Activated CD4-positive, CD25-positive, alpha-beta regulatory T cell treated with anti-CD3 and anti-CD28 coated beads, Interleukin-2, amount 50 U/mL, for 24 hours (primary cell): Measurements from ENCODE around the gene ATRAID.

Experiments
- ATAC-seq, 2 donors: fragments of 150-1000 bp; cut with Tn5 transposase; one replicate each; pipeline ENCODE4 v1.10.0; 2021; ENCODE audit warnings: mild to moderate bottlenecking in 1 of 2, moderate library complexity in 1 of 2

ATRAID gene

DNA sequence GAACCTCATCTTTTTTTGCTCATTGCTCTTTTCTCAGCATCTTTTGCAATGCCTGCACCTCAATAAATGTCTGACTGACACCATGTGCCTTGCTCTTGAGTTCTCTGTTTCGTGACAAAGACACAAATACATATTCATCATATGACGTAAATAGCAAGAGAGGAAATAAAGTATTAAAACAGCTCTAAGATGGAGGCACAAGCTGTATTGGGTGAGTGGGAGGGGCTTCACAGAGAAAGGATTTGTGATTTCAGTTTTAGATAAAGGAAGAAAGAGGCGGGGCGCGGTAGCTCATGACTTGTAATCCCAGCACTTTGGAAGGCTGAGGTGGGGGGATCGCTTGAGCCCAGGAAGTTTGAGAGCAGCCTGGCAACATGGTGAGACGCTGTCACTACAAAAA lies 8.2 kb downstream of the ATRAID start:
- ATAC-seq = no peak

DNA sequence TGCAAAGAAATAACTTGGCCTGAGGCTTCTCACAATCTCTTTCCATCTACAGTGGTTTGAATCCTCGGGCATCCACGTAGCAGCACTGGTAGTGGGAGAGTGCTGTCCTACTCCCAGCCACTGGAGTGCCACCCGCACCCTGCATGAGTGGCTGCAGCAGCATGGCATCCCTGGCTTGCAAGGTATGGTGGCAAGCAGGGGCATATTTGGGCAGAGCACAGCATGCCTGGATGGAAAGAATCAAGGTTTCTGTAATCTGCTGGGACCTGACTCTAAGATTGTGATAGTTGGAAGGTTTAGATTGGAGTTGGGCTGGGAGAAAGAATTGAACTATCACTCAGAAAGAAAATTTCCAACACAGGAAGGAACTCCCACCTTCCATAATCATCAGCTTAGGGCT lies 9.3 kb downstream of the ATRAID start:
- no peak for ATAC-seq

DNA sequence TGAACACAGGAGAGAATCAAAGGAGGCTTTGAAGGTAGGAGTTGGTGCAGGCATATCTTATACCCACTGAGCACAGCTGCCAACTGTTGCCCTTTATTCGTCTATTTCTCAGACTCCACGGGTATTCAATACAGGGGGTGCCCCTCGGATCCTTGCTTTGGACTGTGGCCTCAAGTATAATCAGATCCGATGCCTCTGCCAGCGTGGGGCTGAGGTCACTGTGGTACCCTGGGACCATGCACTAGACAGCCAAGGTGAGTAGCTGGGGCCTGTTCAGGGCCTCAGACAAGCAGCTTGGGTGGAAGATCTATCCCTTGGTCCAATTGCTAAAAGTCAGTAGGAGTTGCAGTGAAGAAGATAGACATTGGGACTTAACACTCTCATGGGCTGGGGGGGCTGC lies 10.6 kb downstream of the ATRAID start:
- no peak for ATAC-seq

DNA sequence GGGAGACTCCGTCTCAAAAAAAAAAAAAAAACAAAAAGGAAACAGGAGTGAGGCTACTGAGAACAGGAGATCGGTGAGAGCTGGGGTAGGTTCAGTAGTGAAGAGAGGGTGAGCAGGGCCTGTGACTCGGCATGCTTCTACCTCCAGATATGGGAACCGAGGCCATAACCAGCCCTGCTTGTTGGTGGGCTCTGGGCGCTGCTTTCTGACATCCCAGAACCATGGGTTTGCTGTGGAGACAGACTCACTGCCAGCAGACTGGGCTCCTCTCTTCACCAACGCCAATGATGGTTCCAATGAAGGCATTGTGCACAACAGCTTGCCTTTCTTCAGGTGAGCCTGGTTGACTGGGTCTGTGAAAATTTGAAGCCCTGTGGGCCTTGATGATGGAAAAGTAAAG lies 11.6 kb downstream of the ATRAID start:
- no peak for ATAC-seq

DNA sequence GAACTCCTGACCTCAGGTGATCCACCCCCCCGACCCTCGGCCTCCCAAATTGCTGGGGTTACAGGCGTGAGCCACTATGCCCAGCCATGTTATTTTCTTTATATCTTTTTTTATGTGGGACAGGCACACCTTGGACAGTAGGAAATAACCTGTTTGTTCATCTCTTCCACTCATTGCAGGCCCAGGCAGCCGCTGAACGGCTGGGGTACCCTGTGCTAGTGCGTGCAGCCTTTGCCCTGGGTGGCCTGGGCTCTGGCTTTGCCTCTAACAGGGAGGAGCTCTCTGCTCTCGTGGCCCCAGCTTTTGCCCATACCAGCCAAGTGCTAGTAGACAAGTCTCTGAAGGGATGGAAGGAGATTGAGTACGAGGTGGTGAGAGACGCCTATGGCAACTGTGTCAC lies 13.7 kb downstream of the ATRAID start:
- ATAC-seq = no peak

DNA sequence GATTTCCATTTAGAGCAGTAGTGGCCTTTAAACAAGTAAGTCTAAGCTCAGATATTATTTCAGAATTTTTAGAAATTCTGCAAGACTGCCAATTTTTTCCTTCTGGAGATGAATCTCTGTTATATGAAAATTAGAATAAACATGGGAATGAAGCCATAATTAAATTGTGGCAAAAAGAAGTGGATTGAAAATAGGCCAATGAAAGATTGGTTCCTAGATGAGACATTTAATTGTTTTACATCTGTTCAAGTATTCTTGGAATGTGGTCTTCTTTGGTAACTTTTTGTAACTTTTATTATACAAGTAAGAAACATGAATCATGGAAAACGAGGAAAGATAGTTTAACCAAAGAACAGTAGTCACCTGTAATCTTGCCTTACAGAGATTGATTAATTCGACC lies 15.7 kb downstream of the ATRAID start:
- no peak for ATAC-seq

DNA sequence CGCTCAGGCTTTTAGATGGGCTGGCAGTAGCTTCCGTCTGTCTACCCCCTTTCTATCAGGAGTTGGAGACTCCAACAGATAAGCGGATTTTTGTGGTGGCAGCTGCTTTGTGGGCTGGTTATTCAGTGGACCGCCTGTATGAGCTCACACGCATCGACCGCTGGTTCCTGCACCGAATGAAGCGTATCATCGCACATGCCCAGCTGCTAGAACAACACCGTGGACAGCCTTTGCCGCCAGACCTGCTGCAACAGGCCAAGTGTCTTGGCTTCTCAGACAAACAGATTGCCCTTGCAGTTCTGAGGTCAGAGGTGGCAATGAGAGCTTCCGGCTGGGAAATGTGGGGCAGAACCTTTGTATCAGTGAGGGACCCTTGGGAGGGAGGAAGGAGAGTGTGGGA lies 20.1 kb downstream of the ATRAID start:
- ATAC-seq = no peak

DNA sequence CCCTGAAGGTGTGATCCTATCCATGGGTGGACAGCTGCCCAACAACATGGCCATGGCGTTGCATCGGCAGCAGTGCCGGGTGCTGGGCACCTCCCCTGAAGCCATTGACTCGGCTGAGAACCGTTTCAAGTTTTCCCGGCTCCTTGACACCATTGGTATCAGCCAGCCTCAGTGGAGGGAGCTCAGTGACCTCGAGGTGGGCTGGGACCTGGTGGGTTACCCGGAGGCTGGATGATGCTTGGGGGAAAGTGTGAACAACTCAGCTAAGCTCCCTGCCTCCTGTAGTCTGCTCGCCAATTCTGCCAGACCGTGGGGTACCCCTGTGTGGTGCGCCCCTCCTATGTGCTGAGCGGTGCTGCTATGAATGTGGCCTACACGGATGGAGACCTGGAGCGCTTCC lies 21.5 kb downstream of the ATRAID start:
- ATAC-seq = no peak

DNA sequence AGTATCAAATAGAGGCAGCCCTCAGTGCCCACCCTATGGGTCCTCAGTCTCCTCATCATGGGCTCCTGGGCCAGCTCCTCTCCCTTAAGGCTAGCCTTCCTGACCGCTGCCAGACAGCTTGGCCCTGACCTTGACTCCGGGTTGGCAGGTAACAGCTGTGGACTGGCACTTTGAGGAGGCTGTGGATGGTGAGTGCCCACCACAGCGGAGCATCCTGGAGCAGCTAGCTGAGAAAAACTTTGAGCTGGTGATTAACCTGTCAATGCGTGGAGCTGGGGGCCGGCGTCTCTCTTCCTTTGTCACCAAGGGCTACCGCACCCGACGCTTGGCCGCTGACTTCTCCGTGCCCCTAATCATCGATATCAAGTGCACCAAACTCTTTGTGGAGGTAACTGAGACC lies 24.3 kb downstream of the ATRAID start:
- no peak for ATAC-seq

DNA sequence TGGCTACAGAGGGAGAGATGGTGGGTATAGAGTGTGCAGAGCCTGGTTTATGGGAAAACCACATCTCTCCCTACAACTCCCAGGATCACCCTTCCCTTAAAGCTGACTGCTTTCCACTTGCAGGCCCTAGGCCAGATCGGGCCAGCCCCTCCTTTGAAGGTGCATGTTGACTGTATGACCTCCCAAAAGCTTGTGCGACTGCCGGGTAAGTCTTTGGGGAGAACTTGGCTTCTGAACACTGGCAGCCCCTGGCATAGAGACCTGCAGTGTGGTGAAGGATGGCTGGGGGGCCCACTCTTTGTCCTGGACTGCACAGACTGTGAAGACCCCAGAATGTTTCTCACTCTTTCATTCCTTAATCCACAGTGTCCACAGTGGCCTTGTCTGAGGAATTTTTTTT lies 24.8 kb downstream of the ATRAID start:
- ATAC-seq = no peak

DNA sequence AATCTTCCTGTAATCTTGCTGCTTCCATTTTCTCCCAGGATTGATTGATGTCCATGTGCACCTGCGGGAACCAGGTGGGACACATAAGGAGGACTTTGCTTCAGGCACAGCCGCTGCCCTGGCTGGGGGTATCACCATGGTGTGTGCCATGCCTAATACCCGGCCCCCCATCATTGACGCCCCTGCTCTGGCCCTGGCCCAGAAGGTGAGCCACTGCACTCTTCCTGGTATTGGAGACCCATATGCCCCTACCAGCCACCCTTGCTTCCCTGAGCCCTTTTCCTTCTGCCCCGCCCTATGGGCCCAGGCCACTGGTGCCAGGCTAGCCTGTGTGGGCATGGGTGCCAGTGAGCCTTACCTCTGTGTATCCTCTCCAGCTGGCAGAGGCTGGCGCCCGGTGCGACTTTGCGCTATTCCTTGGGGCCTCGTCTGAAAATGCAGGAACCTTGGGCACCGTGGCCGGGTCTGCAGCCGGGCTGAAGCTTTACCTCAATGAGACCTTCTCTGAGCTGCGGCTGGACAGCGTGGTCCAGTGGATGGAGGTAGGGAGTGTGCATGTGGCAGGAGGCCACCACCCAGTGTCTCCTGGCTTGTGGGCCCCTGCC lies 25.6 kb downstream of the ATRAID start:
- no peak for ATAC-seq

DNA sequence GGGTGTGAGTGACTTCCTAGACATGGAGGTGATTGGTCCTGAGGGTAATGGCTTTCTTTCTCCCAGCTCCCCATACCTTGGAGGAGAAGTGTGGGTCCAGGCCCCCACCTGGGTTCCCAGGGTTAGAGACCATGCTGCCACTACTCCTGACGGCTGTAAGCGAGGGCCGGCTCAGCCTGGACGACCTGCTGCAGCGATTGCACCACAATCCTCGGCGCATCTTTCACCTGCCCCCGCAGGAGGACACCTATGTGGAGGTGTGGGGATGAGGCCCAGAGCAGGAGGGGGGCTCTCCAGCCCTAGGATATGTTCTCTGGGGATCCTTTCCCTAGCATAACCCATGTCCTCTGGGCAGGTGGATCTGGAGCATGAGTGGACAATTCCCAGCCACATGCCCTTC lies 27.1 kb downstream of the ATRAID start:
- no peak for ATAC-seq

DNA sequence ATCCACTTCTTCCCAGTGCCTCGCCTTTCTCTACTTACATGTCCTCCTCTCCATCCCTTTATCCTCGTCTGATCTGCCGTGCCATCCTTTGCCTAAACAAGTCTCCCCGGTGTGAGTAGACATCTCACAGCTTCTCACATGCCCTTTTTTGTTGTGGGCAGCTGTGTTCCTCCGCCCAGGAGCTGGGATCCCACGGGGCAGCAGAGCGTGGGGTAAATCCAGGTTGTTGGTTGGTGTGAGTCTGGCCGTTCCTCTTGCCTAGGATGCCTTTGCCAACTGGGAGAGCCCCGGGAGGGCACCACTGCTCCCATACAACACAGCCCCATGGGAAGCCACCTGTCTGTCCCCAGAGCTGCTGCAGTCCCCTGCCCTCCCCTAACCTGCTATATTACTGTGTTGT lies 28.6 kb downstream of the ATRAID start:
- no peak for ATAC-seq

DNA sequence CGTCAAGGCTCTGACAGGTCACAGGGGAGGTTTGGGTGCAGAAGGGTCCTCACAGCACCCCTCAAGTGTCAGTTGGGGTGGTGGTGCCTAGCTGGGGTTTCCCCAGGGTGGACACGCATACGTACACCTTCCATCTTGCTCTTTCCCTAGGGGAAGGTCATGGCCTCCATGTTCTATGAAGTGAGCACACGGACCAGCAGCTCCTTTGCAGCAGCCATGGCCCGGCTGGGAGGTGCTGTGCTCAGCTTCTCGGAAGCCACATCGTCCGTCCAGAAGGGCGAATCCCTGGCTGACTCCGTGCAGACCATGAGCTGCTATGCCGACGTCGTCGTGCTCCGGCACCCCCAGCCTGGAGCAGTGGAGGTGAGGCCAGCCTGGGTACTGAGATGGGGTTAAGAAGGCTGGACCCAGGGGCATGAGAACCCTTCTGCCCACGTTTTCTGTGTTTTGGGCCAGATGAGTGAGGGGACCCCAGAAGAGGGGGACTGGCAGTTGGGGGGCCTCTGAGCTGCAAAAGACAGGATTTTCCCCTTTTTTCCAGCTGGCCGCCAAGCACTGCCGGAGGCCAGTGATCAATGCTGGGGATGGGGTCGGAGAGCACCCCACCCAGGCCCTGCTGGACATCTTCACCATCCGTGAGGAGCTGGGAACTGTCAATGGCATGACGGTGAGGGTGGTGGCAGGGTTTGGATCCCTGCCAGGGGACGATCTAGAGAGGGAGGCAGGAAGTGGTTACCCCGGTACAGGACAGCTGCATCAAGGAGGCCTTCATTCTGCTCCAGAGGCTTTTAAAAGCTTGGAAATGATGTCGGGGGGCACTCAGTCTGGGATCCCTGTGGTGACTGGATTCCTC lies 30.1 kb downstream of the ATRAID start:
- no peak for ATAC-seq

DNA sequence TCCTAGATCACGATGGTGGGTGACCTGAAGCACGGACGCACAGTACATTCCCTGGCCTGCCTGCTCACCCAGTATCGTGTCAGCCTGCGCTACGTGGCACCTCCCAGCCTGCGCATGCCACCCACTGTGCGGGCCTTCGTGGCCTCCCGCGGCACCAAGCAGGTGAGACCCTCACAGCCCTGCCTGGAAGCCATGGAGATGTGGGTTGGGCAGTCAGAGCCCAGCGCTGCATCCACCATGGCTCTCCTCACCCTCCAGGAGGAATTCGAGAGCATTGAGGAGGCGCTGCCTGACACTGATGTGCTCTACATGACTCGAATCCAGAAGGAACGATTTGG lies 30.7 kb downstream of the ATRAID start:
- no peak for ATAC-seq

DNA sequence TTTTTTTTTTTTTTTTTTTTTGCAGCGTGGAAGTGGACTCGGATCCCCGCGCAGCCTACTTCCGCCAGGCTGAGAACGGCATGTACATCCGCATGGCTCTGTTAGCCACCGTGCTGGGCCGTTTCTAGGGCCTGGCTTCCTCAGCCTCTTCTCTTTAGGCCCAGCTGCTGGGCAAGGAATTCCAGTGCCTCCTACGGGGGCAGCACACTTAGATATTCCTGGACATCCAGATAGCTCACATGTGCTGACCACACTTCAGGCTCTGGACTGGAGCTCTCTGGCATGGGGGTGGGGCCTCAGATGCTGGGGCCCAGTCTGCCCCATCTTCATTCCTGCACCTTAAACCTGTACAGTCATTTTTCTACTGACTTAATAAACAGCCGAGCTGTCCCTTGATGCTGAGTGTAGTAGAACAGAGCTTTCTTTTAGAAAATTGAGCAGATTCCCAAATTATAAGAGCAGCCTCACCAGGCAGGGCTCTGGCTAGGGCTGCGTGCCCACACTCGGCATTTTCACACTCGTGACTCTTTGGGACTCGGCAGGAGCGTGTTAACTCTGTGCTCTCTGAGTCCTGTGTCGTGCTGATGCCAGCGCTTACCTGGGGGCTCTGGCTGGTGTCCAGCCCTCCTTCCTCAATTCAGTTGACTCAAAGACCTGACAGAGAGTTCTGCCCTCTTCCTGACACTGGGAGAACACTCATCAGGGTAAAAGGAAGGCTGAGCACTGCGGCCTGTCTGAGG lies 31.7 kb downstream of the ATRAID start:
- no peak for ATAC-seq

DNA sequence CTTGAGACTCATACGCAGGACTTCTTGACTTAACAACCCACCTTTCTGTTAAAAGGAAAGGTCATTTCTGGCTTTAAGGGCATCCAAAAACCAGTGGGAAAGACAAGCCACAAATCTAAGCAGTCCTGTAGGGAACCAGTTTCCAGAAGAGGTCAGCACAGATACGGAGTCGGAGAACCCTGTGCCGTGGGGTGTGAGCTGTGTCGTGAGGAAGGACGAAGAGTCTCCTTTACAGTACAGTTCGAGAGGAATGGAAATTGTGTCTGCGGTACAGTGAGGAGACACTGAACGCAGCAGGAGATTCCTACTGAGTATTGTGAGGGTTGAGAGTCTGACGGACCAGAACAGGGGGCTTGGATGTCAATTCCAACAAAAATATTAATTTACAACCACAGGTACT lies 33.3 kb downstream of the ATRAID start:
- ATAC-seq = no peak

DNA sequence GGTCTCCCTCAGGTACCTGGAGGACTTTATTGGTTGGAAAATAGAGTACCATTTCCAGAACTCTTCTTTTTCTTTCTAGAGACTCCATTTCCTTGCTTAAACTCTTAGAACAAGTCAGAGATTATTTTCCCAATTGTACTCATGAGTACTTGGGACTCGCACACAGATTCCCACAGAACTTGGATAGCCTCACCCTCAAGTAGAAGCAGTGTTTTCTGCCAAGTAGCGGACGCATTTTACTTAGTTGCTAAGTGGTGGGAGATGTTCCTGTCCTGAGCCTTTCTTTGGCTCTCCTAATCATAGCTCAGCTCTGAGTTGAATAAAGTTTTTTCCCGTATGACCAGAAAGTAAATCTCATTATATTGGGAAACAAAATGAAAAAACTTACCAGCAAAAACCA lies 33.8 kb downstream of the ATRAID start:
- ATAC-seq = no peak

DNA sequence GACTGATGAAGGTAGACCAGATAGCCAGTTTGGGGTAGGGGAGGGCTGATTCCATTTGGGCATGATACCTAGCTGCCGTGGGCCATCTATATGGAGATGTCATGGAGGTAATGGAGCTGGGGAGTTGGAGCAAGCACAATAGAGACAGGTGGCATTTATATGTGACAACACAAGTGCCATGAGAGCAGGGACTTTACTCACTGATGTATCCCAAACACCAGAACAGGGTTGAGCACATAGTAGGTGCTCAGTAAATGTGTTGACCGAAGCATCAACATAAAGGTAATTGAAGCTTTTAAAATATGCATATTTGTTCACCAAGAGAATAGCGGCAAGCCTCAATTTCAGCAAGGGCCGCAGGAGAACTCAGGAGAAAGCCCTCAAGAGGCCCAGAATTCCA lies 36.1 kb downstream of the ATRAID start:
- no peak for ATAC-seq

DNA sequence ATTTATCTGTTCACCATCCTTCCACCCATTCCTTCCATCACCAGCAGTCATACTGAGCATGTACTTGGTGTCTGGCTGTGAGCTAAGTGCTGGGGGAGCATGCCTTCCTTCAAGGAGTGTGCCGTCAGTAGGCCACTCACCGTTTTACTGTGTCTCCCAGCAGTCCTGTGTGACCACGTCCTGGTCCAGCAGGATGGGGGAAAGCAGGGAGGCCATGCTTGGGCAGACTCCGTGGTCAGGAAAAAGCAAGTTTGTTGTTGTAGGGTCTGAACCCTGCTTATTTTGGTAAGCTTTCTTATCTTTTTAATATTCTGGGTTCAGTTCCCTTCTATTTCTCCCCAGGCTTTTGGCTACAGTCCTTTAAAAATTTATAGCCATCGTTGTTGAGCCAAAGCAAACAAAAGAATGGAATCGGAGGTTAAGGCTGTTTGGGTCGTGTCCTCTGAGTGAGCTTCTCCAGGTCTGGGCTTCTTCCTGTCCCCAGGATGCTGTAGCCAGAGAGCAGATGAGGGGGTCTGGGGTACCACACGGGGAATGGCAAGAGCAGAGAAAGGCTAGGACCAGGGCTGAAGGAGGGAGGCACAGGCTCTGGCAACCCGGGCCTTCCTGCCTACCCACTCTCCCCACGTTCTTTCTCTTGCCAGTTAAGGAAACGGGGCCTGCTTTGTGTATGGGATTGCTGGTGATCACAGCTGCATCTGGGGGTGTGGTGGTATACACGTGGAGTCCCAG lies 37.5 kb downstream of the ATRAID start:
- no peak for ATAC-seq

DNA sequence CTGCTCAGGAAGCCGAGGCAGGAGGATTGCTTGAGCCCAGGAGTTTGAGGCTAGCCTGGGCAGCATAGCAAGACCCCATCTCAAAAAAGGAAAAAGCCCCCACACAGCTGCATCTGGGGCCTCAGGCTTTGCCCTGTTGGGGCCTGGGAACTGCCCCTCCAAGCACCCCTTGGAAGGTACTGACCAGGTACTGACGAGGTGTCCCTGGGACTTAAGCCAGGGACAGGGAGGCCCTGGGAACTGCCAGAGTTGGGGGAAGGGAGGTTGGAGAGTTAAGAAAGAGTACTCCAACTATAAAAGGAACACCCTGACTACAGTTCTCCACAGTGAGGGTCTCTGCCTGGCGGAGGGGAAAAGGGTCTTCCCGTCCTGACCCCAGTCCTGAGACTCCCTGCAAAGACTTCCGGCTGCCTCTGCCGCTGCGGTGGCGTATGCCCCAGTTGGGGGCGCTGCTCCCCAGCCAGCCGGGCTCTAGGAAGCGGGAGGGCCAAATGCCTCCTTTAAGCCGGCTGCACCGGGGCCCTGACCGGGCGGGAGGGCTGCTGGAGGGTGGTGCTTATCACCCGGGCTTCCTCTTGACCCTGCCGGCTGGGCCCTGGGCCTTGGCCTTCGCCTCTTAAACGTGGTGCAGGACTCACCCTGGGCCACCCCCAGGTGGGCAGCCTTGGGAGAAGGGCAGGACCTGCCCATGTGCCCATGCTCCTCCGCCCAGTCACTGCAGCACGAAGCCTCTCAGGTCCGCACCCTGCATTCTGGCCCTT lies 38.2 kb downstream of the ATRAID start:
- ATAC-seq = peak; percentile 25 to 56

DNA sequence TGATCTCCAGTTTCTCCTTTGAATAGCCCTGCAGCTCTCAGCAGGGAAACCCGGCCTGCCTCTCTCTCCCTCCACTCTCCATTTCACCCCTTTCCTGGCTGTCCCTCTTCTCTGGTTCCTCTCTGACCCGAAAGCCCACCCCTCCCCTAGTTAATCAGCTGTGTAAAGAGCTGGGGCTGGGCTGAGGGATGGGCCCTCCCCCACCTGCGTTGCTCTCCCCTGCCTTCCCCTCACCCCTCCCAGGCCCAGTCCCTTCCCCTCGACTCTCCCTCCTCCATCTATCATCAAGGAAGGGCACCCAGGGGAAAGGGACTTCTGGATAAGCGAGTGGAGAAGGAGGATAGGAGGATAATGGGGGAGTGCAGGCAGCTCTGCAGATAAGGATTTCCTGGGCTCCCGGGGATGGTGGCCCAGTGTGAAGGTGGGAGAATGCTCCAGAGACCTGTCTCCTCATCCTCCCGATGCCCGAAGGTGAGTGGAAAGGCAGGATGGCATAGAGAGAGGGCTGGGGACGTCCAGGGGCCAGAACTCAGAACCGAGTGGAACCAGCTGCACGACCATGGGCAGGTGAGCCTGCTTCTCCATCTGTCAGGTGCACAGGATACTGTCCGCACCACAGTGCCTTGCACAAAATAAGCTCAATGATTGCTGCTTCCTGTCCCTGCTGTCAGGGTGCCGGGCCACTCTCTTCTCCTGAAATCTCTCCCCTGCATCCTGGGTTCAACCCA lies 39.0 kb downstream of the ATRAID start:
- no peak for ATAC-seq
